NCI-H82 treated with DMSO at 0.1 percent for 48 hours (cell line): ENCODE measurements around the gene OLFM3.

Experiments
- DNase-seq: peaks from one replicate; lab custom pipeline; 2025; ENCODE audit not compliant: unreplicated experiment; lab: John Stamatoyannopoulos, UW

Gene OLFM3

GRCh38 chr1:101996825-101997465, at the start of gene OLFM3:
OLFM3 (minus strand) TSS chr1:101996926.
- peak; percentile 52 for DNase-seq

DNA sequence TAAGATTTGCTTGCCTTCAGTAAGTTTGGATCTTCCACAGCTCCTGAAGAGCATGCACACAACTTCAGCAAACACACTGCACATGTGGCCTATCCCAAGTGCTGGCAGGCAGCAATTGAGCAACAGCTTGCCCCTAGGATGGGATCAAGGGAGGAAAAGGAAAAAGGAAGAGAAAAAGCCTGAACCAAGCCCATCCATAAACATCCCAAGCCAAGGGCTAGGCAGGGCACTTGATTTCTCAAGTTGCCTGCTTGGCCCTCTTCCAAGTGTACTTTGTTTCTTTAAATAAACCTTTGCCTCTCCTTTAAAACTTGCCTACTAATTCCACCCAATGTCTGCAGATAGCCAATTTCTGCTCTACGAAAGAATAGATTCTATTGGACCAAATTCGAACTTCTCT, 49.0 kb upstream of the OLFM3 start:
- no peak for DNase-seq

GRCh38 chr1:102032534-102032933, 35.8 kb upstream of the OLFM3 start:
- no peak for DNase-seq

DNA sequence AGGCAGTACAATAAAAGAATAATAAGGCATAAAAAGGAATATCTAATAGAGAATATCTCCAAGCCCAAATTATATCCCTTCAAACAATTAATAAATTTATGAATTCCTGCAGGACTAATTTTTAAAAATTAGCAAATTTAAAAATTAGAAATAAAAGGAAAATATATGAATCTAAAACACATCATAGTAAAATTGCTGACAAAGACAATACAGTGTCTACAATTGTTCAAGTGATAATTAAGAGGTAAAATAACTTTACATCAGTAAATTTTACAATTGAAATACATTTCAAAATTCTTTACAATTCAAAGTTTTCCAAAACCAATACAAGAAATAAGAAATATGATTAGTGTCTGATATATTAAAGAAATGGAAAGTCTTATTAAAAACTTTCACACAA, 22.8 kb upstream of the OLFM3 start:
- no peak for DNase-seq

- DNase-seq, result no peak
Measured at GRCh38 chr1:102015728-102016127, 19.0 kb upstream of the OLFM3 start.

DNA sequence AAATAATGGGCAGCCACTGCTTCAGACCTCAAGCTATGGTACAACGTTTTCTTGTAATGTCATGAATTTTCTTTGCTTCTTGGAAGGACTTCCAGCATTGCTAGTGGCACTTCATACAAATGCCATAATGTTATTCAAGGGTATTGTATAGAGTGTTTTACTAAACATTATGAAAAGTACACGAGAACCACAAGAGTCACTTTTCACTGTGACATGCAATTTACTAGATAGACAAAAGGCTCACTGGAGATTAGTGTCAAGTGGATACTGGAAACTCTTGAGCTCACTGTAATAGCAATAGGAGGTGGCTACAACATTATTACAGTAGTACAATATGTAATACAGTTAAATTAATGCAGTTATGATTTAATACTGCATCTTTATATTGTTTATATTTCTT, 5.3 kb upstream of the OLFM3 start:
- no peak for DNase-seq

DNA sequence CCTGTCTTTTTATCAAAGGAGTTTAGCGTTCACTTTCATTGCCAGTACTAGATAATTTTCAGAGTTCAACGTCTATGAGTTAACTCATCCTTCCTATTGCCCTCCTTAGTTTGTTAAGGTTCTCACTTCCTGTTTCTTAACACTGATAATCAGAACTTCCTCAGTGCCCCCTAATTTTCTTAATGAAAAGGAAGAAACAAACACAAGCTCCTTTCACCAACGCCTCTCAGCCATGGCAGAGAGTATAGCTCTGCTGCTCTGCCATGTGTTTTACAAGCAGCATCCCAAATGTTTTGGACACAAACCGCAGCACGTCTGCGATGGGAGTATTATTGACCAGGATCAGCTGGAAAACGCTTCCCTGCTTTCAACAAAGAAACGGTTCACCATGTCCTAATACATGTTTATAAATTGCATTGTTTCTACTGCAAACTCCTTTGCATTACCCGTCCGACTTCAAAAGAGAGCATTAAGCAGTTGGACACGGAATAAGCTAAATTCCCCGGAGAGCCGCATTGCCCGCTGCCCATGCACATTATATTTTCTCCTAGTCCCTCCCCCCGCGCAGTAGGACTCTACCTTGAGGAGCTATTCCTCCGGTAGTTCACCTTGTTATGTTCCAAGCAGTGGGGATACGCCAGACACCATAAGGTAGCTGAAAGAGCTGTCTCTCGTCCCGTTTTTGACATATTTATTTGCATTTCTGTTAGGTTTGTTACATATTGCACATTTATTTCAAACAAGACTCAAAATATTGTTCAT, 561 bp downstream of the OLFM3 start:
- DNase-seq, result peak; percentile 39

- DNase-seq, result no peak
Measured at GRCh38 chr1:101993710-101994109, 3.0 kb downstream of the OLFM3 start.

GRCh38 chr1:101992821-101993575, 3.7 kb downstream of the OLFM3 start:
- DNase-seq, result no peak

- no peak for DNase-seq
Measured at GRCh38 chr1:101980974-101981373, 15.8 kb downstream of the OLFM3 start.

DNA sequence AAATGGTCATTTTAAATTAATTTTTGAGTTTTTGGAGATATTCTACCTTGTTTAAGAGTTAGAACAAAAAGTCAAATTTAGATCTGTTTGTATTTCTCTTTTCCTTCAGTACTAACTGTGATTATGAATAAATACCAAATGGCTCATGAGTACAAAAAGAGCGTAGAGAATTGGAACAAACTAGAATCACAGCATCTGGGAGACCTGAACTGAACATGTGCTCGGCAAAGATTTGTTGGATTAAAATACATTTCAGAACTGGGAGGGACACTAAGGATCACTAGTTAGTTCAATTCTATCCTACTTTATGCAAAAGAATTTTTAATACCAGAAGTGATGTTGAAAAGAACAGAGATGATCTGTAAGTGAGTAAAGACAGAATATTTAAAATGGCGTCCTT, 19.5 kb downstream of the OLFM3 start:
- DNase-seq, result no peak

GRCh38 chr1:101976161-101976560, 20.6 kb downstream of the OLFM3 start:
- no peak for DNase-seq

- DNase-seq, result no peak
Measured at GRCh38 chr1:101975371-101975770, 21.4 kb downstream of the OLFM3 start.

DNA sequence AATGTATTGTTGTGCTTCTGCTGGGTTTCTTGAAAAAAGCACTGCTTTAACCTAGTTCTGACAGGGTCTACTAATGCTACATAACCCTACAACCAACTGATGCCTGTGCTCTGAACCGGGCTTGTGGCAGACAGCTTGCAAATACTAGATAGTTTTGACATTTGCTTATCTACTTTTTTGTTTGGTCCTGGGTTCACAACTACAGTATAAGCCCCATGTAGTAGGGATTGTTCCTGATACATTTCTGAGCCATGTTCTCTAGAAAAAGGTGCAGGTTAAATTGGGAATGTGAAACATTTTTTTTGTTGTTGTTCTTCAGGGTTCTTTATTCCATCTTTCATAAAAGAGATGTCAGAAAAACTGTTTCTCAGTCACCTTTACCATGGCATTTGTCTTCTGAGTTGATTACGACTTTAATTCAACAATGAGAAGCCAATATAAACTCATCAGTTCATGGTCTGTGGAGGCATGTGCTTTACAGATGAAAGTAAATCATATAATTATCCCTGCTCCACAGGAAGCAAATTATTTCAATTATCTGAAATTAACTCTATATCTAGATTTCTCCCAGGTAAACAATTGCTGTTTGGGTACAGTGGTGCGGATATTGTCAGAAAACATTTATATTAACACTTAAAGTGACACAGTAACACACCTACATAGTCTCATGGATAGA, 22.0 kb downstream of the OLFM3 start:
- no peak for DNase-seq

GRCh38 chr1:101971304-101971703, 25.4 kb downstream of the OLFM3 start:
- no peak for DNase-seq

- DNase-seq, result no peak
Measured at GRCh38 chr1:101967871-101968270, 28.9 kb downstream of the OLFM3 start.

GRCh38 chr1:101965341-101965740, 31.4 kb downstream of the OLFM3 start:
- DNase-seq, result no peak

GRCh38 chr1:101964708-101965107, 32.0 kb downstream of the OLFM3 start:
- DNase-seq, result no peak

GRCh38 chr1:101960142-101960541, 36.6 kb downstream of the OLFM3 start:
- DNase-seq, result no peak

- DNase-seq, result no peak
Measured at GRCh38 chr1:101959456-101959855, 37.3 kb downstream of the OLFM3 start.

GRCh38 chr1:101957771-101958170, 39.0 kb downstream of the OLFM3 start:
- no peak for DNase-seq
